K562 (cell line): Measurements from ENCODE around the gene RBP7. TPM values are rescaled to one million over a fixed set of nuclear protein-coding genes. Genes with fewer than 3 reads are reported as not detected.

Experiments used
- EHMT2 ChIP-seq: fragments of 450-650 bp; IDR thresholded peaks from 2 replicates; pipeline ENCODE4 v1.6.1; 2018; ENCODE audit warnings: antibody characterized with exemption
- ETS2 ChIP-seq: IDR thresholded peaks from 2 replicates; pipeline ENCODE4 v1.6.1; 2016; ENCODE audit warnings: borderline replicate concordance, missing genetic modification characterization, mild to moderate bottlenecking, moderate library complexity, missing compliant biosample characterization; ENCODE audit not compliant: poor library complexity, severe bottlenecking
- KAT7 ChIP-seq: sonication (generic); formaldehyde crosslinking; IDR thresholded peaks from 2 replicates; pipeline ENCODE4 v1.8.0; 2022; ENCODE audit warnings: missing genetic modification reagents, mild to moderate bottlenecking, borderline replicate concordance
- KDM4B ChIP-seq, 2 experiments: fragments of 450-650 bp in 1 of 2; sonication (generic) in 1 of 2; IDR thresholded peaks; 2 replicates each; pipeline ENCODE4 v1.6.1; 2016 to 2017; ENCODE audit warnings: borderline replicate concordance in 2 of 2, antibody characterized with exemption in 1 of 2, low read depth in 1 of 2, mild to moderate bottlenecking in 1 of 2
- KLF1 ChIP-seq: fragments of 450-650 bp; IDR thresholded peaks from 2 replicates; pipeline ENCODE4 v1.6.1; 2016; ENCODE audit warnings: missing genetic modification characterization, missing compliant biosample characterization
- MAFG ChIP-seq: fragments of 450-650 bp; conservative IDR thresholded peaks from 2 replicates; pipeline ENCODE4 v1.6.1; 2016; ENCODE audit warnings: missing genetic modification characterization, missing compliant biosample characterization
- MBD2 ChIP-seq: sonication (generic); IDR thresholded peaks from 2 replicates; pipeline ENCODE4 v1.6.1; 2016; ENCODE audit warnings: low read depth, borderline replicate concordance
- NR4A1 ChIP-seq, 2 experiments: fragments of 250-450 bp in 1 of 2; fragments of 450-650 bp in 1 of 2; sonication (Bioruptor Pico) in 1 of 2; IDR thresholded peaks; 2 replicates each; pipeline versions ENCODE4 v1.4.0 to v1.6.1; 2016 to 2020; ENCODE audit warnings: mild to moderate bottlenecking in 2 of 2, missing compliant biosample characterization in 1 of 2, missing genetic modification characterization in 1 of 2, moderate library complexity in 1 of 2
- NRF1 ChIP-seq, 2 experiments: fragments of 450-650 bp; IDR thresholded peaks in 1 of 2; conservative IDR thresholded peaks in 1 of 2; 2 replicates each; pipeline ENCODE4 v1.6.1; 2014; ENCODE audit warnings: mild to moderate bottlenecking in 2 of 2
- PHB ChIP-seq: fragments of 250-450 bp; sonication (Bioruptor Pico); IDR thresholded peaks from 2 replicates; pipeline ENCODE4 v1.5.0; 2021
- PHF8 ChIP-seq: fragments of 200-600 bp; sonication (generic); IDR thresholded peaks from 2 replicates; pipeline ENCODE4 v1.6.1; 2012; ENCODE audit warnings: mixed run types, mild to moderate bottlenecking, inconsistent platforms, low read length, moderate library complexity, borderline replicate concordance
- RBM34 ChIP-seq: fragments of 200-400 bp; formaldehyde crosslinking; IDR thresholded peaks from 2 replicates; pipeline ENCODE4 v1.6.1; 2018; ENCODE audit warnings: low read length, borderline replicate concordance; ENCODE audit not compliant: insufficient read depth
- RBM39 ChIP-seq: fragments of 200-400 bp; formaldehyde crosslinking; optimal IDR thresholded peaks from 2 replicates; pipeline ENCODE3; 2018; ENCODE audit warnings: low read depth, low read length
- RHOXF2B ChIP-seq: fragments of 250-450 bp; sonication (Bioruptor Pico); conservative IDR thresholded peaks from 2 replicates; pipeline ENCODE4 v1.5.1; 2021
- SAP30 ChIP-seq: fragments of 200-600 bp; sonication (generic); IDR thresholded peaks from 2 replicates; pipeline ENCODE4 v1.6.1; 2012; ENCODE audit warnings: borderline replicate concordance, low read depth, mild to moderate bottlenecking, moderate library complexity, low read length, control low read depth, inconsistent platforms; ENCODE audit not compliant: insufficient read depth, poor library complexity, severe bottlenecking
- SETDB1 ChIP-seq: IDR thresholded peaks from one replicate; pipeline ENCODE4 v1.6.1; 2012; ENCODE audit warnings: low read length, control low read depth, inconsistent platforms
- SMAD3 ChIP-seq: fragments of 450-650 bp; formaldehyde crosslinking; conservative IDR thresholded peaks from 2 replicates; pipeline ENCODE4 v1.4.0; 2020; ENCODE audit warnings: mild to moderate bottlenecking
- SMARCE1 ChIP-seq: fragments of 450-650 bp; IDR thresholded peaks from 2 replicates; pipeline ENCODE4 v1.7.1; 2016; ENCODE audit warnings: mild to moderate bottlenecking
- TCF3 ChIP-seq: sonication (generic); formaldehyde crosslinking; IDR thresholded peaks from 2 replicates; pipeline ENCODE4 v1.4.0; 2020; ENCODE audit warnings: mild to moderate bottlenecking, missing genetic modification reagents
- U2AF2 ChIP-seq: fragments of 200-400 bp; formaldehyde crosslinking; optimal IDR thresholded peaks from 2 replicates; pipeline ENCODE3; 2017; ENCODE audit warnings: low read depth, mild to moderate bottlenecking, low read length
- ZNF197 ChIP-seq: fragments of 200-800 bp; sonication (Bioruptor generic); IDR thresholded peaks from 2 replicates; pipeline ENCODE4 v1.6.1; 2016; ENCODE audit warnings: low read depth, missing genetic modification characterization, missing compliant biosample characterization
- polyA plus RNA-seq, 8 experiments: library from polyadenylated mRNA; depleted of rRNA in 4 of 8; stranded (reverse) in 5 of 8; unstranded in 3 of 8; fragments of >200 nt; fragmentation: Nextera tagmentation in 2 of 8; fragmentation: Illumina TruSeq in 1 of 8; extraction: Ambion mirVana in 2 of 8; extraction: Trizol in 1 of 8; gene quantifications; 2 replicates each; pipeline versions ENCODE4 v1.2.1 to v1.2.3, GENCODE V29; 2011 to 2014; ENCODE audit warnings: inconsistent platforms in 1 of 8, missing spikeins in 1 of 8
- total RNA-seq, 7 experiments: library from RNA; depleted of rRNA in 6 of 7; stranded (reverse); fragments of >200 nt in 6 of 7; fragmentation: Illumina TruSeq in 2 of 7; extraction: Trizol in 2 of 7; gene quantifications; 2 replicates each; pipeline versions ENCODE4 v1.2.1 to v1.2.3, GENCODE V29; 2011 to 2021; ENCODE audit warnings: low replicate concordance in 1 of 7
- TF ChIP-seq, protein P1 (sequence below): fragments of 250-450 bp; sonication (Bioruptor Pico); IDR thresholded peaks from 2 replicates; pipeline ENCODE4 v1.4.0; 2020; ENCODE audit warnings: mild to moderate bottlenecking
- TF ChIP-seq, protein P2 (sequence below): fragments of 150-350 bp; IDR thresholded peaks from 2 replicates; pipeline ENCODE4 v1.6.1; 2014; ENCODE audit warnings: low read depth, mild to moderate bottlenecking, low read length, borderline replicate concordance

RBP7 gene
- total and polyA plus RNA-seq, 9 of the 15 experiments (the other 6 are each of a cell fraction or from before 2014, with no cell fraction given) = not detected

DNA sequence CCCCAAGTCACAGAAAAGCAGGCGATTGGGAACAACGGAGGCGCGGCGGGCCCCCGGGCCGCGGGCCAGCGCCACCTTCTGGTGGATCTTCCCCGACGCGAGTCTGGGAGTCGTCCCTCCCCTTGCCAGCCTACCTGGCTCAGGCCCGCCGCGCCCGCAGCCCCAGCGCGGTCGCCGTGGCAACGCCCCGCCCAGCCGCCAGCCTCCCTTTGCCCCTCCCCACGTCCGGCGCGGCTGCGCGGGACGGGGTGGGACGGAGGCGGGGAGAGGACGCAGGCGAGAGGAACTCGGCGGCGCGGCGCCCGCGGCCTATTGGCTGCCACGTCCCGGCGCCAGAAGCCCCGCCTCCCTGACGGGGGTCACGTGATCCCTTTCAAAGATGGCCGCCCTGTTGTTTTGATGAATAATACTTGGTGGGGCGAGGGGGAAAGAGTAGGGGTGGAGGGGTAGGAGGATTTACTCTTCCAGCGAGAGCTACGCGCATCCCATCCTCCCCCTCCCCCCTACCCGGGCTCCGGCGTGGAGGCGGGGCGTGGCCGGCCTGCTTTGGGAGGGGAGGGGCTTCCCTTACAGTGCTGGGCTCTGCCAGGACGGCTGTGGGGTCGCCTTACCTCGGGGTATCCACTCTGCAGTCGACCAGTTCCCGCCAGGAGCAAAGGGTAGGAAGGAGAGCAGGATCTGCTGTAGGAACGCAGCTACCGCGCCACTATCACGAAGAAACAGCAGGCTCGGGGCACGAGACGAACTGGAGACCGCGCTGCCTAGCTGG is 35.7 kb downstream of the RBP7 start, which contains the start of gene UBE4B (continued):
- TF ChIP-seq, protein P1, sequence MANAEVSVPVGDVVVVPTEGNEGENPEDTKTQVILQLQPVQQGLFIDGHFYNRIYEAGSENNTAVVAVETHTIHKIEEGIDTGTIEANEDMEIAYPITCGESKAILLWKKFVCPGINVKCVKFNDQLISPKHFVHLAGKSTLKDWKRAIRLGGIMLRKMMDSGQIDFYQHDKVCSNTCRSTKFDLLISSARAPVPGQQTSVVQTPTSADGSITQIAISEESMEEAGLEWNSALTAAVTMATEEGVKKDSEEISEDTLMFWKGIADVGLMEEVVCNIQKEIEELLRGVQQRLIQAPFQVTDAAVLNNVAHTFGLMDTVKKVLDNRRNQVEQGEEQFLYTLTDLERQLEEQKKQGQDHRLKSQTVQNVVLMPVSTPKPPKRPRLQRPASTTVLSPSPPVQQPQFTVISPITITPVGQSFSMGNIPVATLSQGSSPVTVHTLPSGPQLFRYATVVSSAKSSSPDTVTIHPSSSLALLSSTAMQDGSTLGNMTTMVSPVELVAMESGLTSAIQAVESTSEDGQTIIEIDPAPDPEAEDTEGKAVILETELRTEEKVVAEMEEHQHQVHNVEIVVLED = peak; percentile 90
- TF ChIP-seq PHB (CRISPR knock-in tag) = no peak
- no peak for TF ChIP-seq KAT7
- peak; percentile 35; the same call in 1 of the 2 replicates for TF ChIP-seq MBD2
- peak; percentile 78 for TF ChIP-seq PHF8
- peak; percentile 79 for TF ChIP-seq SAP30
- peak in 1 of 2 experiments; percentile 79; a peak in 1 of 4 replicates for TF ChIP-seq KDM4B (IDR thresholded peaks at IDR 0.05; ENCODE audit: borderline replicate concordance in 2 of 2, low read depth in 1 of 2)
- TF ChIP-seq TCF3 = peak; percentile 35; the same call in 1 of the 2 replicates
- peak; percentile 98 for TF ChIP-seq NRF1 (conservative IDR thresholded peaks at IDR 0.05 in 1 of 2, IDR thresholded peaks at IDR 0.05 in 1 of 2)
- no peak for TF ChIP-seq ETS2
- TF ChIP-seq, protein P2, sequence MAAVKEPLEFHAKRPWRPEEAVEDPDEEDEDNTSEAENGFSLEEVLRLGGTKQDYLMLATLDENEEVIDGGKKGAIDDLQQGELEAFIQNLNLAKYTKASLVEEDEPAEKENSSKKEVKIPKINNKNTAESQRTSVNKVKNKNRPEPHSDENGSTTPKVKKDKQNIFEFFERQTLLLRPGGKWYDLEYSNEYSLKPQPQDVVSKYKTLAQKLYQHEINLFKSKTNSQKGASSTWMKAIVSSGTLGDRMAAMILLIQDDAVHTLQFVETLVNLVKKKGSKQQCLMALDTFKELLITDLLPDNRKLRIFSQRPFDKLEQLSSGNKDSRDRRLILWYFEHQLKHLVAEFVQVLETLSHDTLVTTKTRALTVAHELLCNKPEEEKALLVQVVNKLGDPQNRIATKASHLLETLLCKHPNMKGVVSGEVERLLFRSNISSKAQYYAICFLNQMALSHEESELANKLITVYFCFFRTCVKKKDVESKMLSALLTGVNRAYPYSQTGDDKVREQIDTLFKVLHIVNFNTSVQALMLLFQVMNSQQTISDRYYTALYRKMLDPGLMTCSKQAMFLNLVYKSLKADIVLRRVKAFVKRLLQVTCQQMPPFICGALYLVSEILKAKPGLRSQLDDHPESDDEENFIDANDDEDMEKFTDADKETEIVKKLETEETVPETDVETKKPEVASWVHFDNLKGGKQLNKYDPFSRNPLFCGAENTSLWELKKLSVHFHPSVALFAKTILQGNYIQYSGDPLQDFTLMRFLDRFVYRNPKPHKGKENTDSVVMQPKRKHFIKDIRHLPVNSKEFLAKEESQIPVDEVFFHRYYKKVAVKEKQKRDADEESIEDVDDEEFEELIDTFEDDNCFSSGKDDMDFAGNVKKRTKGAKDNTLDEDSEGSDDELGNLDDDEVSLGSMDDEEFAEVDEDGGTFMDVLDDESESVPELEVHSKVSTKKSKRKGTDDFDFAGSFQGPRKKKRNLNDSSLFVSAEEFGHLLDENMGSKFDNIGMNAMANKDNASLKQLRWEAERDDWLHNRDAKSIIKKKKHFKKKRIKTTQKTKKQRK = no peak
- peak; percentile 91 for TF ChIP-seq SETDB1
- no peak for TF ChIP-seq RBM34
- TF ChIP-seq SMAD3 = peak; percentile 72
- no peak for TF ChIP-seq EHMT2
- peak; percentile 53; the same call in 1 of the 2 replicates for TF ChIP-seq SMARCE1
- TF ChIP-seq U2AF2 = no peak
- TF ChIP-seq NR4A1 (CRISPR knock-in tag; IDR thresholded peaks at IDR 0.05) = 0 out of 2 replicates have a peak, but pooled peaks have one; percentile 11
- TF ChIP-seq NR4A1 (tag; IDR thresholded peaks at IDR 0.05) = no peak; the same call in 1 of the 2 replicates
- TF ChIP-seq RHOXF2B (CRISPR knock-in tag) = no peak
- peak; percentile 36; the same call in 1 of the 2 replicates for TF ChIP-seq ZNF197 (CRISPR knock-in tag)
- TF ChIP-seq KLF1 (tag) = 0 out of 2 replicates have a peak, but pooled peaks have one; percentile 53
- no peak for TF ChIP-seq RBM39
- no peak for TF ChIP-seq MAFG (tag)
